ENCODE data around the gene CDKL4.

DNA sequence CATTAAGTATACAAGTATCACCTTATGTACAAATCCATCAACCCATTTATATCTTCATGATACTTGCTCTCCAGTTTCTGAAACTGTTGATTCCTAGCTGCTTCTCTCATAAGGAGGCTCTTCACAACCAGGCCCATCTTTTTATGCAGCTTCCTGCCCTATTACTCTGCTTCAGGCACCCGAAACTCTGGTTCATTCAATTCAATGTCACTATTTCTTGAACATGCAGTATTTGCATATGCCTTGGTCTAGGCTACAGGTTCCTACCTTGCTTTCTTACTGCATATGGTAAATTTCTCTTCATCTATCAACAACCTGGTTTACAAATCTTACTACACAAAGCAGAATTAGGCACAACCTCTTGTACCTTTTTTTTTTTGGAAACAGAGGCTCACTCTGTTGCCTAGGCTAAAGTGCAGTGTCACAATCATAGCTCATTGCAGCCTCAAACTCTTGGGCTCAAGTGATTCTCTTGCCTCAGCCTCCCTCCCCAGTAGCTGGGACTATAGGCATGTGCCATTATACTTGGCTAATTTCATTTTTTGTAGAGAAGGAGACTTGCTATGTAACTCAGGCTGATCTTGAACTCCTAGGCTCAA lies 2.7 kb upstream of the CDKL4 start:
- TF ChIP-seq, protein P1, sequence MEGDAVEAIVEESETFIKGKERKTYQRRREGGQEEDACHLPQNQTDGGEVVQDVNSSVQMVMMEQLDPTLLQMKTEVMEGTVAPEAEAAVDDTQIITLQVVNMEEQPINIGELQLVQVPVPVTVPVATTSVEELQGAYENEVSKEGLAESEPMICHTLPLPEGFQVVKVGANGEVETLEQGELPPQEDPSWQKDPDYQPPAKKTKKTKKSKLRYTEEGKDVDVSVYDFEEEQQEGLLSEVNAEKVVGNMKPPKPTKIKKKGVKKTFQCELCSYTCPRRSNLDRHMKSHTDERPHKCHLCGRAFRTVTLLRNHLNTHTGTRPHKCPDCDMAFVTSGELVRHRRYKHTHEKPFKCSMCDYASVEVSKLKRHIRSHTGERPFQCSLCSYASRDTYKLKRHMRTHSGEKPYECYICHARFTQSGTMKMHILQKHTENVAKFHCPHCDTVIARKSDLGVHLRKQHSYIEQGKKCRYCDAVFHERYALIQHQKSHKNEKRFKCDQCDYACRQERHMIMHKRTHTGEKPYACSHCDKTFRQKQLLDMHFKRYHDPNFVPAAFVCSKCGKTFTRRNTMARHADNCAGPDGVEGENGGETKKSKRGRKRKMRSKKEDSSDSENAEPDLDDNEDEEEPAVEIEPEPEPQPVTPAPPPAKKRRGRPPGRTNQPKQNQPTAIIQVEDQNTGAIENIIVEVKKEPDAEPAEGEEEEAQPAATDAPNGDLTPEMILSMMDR (IDR thresholded peaks at IDR 0.05) = no peak
- TF ChIP-seq, protein P2, sequence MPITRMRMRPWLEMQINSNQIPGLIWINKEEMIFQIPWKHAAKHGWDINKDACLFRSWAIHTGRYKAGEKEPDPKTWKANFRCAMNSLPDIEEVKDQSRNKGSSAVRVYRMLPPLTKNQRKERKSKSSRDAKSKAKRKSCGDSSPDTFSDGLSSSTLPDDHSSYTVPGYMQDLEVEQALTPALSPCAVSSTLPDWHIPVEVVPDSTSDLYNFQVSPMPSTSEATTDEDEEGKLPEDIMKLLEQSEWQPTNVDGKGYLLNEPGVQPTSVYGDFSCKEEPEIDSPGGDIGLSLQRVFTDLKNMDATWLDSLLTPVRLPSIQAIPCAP (CRISPR knock-in tag; IDR thresholded peaks at IDR 0.05) = no peak

All from WTC11 (cell line).